Measurements from ENCODE around the gene TULP3.

TULP3 gene

DNA sequence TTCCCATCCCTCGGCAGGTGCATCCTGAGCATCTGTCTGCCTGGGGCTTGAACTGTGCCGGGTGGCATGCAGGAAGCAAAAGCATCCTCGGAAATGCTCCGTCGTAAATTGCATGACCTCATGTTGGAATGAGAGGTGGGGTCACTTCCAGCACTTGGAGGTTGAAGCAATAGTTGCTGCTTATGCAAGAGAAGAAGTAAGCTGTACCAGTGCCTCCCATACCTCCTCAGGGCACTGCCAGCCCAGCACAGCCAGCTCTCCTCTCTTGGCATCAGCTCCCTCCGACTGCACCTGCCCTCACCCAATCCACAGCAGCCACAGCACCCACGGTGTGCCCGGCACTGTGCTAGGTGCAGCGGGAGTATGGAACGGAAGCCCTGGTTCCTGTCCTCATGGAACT, 80.1 kb downstream of the TULP3 start:
- DNase-seq (ENCODE audit: low spot score), result no peak

DNA sequence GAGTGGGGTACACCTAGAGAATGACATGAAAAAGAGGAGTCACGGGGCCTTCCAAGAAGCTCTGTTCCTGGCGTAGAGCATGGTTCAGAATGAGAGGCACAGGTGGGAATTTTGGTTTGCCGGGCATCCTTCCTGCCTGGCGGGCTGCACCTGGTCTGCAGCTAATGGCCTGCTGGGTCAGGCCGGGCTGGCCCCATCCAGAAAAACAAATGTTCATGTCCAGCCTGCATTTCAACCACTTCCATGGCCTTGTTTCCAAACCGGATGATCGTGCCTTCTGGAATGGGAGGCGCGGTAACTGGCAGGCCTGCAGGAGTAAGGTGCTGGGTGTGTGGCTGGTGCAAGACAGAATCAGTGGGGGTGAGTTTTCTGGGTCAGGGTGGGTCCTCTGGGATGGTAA, 82.9 kb downstream of the TULP3 start:
- DNase-seq (ENCODE audit: low spot score), result no peak

DNA sequence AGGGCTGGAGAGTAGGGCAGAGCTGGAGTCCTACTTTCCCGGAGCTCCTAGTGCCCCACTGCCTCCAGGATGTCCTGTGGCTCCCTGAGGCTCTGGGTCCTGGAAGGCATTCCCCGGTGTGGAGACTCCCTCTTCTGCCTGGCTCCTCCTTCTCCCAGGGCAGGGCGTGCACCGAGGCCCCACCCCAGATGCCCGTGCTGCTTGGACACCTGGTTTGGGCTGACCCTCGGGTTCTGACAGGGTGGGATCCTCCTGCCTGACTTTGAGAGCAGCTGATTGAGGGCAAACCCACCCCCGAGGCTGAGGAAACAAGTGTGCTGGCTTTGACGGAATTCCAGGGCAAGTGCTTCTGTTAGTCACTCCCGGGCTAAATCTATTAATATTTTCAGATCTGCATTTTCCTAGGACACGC, 83.9 kb downstream of the TULP3 start:
- DNase-seq (ENCODE audit: low spot score), result no peak

DNA sequence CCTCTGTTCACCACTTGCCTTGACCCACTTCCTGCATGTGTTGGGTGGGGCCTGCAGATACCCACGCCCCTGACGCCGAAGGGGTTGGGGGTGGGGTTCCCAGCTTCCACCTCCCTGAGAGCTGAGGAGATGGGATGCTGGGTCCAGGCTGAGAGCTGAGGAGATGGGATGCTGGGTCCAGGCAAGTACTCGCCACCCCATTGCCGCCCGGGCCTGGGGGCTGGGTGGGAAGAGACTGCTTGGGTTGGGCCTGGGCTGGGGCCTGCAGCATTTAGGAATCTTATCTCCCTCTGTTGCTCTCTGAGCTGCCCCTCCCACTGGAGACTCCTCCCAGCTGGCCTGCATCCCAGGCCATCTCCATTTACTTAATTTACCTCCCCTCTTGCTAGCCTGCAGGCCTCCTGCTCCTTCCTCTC, 85.9 kb downstream of the TULP3 start:
- DNase-seq (ENCODE audit: low spot score), result no peak

DNA sequence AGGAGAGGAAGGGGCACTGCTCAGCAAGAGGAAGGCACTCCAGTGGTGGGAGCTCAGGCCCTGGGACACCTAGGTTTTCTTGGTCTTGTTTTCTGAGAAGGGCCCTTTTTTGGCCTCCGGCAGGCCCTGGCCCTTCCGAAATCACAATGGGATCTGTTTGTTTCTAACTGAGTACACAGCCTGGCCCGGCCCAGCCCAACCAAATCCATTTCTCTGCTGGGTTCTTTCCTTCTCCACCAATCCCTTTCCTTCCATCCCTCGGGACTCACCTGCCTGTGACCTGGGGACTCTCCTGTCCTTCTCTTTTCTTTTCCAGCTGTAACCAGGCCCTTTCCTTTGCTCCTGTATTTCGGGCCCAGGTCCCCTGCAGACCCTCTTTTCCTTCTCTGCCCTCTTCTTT, 87.1 kb downstream of the TULP3 start:
- DNase-seq (ENCODE audit: low spot score), result no peak

DNA sequence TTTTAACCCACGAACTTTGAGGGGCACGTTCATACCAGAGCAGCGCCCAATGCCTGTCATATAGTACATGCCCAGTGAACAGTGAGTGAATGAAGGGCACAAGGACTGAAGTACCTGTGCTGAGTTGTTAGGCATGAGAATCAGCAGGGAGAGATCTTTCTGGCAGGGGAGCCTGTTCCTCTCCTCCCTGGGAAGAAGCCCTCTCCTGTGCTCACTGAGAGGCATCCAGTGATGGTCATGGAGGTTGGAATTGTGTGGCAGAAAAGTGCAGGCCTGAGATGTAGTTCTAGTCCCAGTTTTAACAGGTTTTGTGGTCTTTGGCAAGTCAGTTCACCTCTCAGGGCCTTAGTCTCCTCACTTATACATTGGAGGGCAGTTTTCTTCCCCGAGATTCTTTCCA, 89.1 kb downstream of the TULP3 start:
- no peak for DNase-seq (ENCODE audit: low spot score)

DNA sequence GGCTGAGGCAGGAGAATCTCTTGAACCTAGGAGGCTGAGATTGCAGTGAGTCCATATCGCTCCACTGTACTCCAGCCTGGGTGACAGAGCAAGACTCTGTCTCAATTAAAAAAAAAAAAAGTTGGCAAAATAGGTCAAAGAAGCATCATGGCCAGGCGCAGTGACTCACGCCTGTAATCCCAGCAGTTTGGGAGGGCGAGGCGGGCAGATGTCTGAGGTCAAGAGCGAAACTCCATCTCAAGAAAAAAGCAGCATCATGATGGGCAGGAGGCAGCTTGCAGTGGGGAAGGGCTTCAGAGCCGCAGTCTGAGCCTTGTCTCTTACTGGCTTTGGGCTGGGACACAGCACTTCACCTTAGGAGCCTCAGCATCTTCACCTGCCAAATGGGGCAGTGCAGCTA, 89.9 kb downstream of the TULP3 start:
- no peak for DNase-seq (ENCODE audit: low spot score)

DNA sequence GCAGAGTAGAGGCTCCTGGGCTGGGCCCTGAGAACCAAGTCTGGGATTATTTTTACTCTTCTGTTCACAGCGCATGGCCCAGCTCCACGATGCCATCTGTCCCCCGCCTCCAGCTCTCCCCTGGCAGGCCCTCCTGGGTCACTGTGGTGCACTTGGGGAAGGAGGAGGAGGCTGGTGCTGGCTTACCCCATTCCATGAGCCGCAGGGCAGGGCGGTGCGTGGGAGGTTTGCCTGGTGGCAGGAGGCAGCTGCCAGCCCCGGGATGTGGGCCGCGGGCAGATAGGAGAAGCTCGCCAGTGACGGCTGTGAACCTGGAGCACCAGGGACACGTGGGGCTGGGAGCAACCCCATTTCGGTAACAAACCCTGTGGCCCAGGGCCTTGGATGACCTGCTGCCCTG, 91.7 kb downstream of the TULP3 start:
- no peak for DNase-seq (ENCODE audit: low spot score)

DNA sequence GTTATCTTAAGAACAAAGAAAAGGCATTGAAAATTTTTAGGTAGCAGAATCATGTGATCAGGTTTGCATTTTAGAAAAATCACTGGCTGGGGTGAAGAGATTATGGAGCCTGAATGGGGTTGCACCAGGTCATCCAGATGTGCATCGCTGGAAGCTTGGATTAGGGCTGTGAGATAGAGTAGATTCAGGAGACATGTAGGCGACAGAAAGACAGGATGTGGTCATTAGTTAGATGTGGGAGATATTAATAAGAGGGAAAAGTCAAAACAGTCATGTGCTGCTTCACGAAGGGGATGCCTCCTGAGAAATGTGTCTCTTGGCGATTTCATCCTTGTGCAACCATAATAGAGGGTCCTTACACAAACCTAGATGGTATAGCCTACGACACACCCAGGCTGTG, 93.6 kb downstream of the TULP3 start:
- no peak for DNase-seq (ENCODE audit: low spot score)

DNA sequence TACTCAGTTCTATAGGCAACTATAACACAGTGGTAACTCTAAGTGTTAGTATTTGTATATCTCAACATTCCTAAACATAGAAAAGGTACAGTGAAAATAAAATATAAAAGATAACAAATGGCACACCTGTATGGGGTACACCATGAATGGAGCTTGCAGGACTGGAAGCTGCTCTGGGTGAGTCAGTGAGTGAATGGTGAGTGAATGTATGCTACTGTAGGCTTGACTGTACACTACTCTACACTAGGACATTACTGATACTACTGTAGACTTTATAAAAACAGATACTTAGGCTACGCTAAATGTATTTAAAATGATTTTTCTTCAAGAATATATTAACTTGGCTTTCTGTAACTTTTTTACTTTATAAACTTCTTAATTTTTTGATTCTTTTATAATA, 94.0 kb downstream of the TULP3 start:
- no peak for DNase-seq (ENCODE audit: low spot score)

DNA sequence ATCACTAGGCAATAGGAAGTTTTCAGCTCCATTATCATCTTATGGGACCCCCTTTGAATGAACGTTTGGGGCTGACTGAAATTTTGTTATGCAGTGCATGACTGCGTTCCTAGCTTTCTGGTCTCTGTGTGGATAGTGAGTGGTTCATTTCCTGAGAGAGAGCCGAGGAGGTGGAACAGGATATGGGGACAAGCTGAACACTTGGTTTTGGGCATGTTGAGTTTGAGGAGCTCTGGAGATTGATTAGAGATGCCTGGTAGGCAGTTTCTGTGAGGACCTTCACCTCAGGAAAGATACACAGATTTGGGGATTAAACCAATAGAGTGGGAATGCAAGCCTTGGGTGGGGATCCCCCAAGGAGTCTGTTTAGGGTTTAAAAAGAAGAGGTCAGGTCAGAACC, 96.2 kb downstream of the TULP3 start:
- DNase-seq (ENCODE audit: low spot score), result no peak

DNA sequence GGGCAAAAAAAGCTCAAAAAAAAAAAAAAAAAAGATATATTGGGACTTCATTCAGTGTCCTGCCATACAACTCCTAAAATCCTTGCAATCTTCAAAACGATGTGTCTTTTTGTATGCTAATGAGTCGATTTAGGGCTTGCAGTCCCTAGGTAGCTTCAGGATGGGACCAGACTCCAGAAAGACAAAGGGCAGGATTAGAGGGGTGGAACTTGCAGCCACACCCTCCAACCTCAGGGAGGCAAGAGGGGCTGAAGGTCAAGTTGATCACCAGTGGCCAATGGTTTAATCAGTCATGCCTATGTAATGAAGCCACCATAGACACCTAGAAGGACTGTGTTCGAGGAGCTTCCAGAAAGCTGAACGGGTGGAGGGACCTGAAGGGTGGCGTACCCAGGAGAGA, 97.8 kb downstream of the TULP3 start:
- DNase-seq (ENCODE audit: low spot score), result no peak
